H9 (cell line): ENCODE measurements around the gene CNOT4. TPM values are rescaled to one million over a fixed set of nuclear protein-coding genes. Genes with fewer than 3 reads are reported as not detected.

Experiments used
- DNase-seq: peaks from one replicate; pipeline ENCODE4 v3.0.0-alpha.2; 2017
- H2AFZ ChIP-seq: one replicate; pipeline ENCODE4 v1.6.1; 2013; ENCODE audit warnings: mild to moderate bottlenecking, low read length, control low read depth, moderate library complexity
- H2AK5ac ChIP-seq: 2 replicates; pipeline ENCODE4 v1.6.1; 2013; ENCODE audit warnings: low read length, control low read depth, mixed read lengths; ENCODE audit not compliant: insufficient read length
- H2BK120ac ChIP-seq: one replicate; pipeline ENCODE4 v1.6.1; 2013; ENCODE audit warnings: low read depth, mild to moderate bottlenecking, low read length, control low read depth, inconsistent platforms; ENCODE audit not compliant: poor library complexity, severe bottlenecking
- H2BK12ac ChIP-seq: 2 replicates; pipeline ENCODE4 v1.6.1; 2013; ENCODE audit warnings: low read length, control low read depth, mixed read lengths, low read depth; ENCODE audit not compliant: insufficient read length
- H2BK15ac ChIP-seq: 2 replicates; pipeline ENCODE4 v1.6.1; 2013; ENCODE audit warnings: low read depth, low read length, control low read depth
- H2BK20ac ChIP-seq: one replicate; pipeline ENCODE4 v1.6.1; 2013; ENCODE audit warnings: low read depth, mild to moderate bottlenecking, low read length, control low read depth, inconsistent platforms; ENCODE audit not compliant: poor library complexity, severe bottlenecking
- H2BK5ac ChIP-seq: 2 replicates; pipeline ENCODE4 v1.6.1; 2013; ENCODE audit warnings: low read length, control low read depth, mixed read lengths; ENCODE audit not compliant: insufficient read length
- H3K14ac ChIP-seq: 2 replicates; pipeline ENCODE4 v1.6.1; 2013; ENCODE audit warnings: low read length, control low read depth; ENCODE audit not compliant: insufficient read depth
- H3K18ac ChIP-seq: 2 replicates; pipeline ENCODE4 v1.6.1; 2013; ENCODE audit warnings: low read depth, mild to moderate bottlenecking, mixed read lengths, low read length, control low read depth; ENCODE audit not compliant: insufficient read length
- H3K23ac ChIP-seq: 2 replicates; pipeline ENCODE4 v1.6.1; 2013; ENCODE audit warnings: low read length, control low read depth, mixed read lengths, low read depth; ENCODE audit not compliant: insufficient read length
- H3K23me2 ChIP-seq: 2 replicates; pipeline ENCODE4 v1.6.1; 2013; ENCODE audit warnings: low read depth, mild to moderate bottlenecking, mixed read lengths, low read length, control low read depth; ENCODE audit not compliant: insufficient read length, poor library complexity, severe bottlenecking
- H3K27ac ChIP-seq: 2 replicates; pipeline ENCODE4 v1.5.1; 2013; ENCODE audit warnings: low read length, control low read depth, mixed read lengths, low read depth; ENCODE audit not compliant: insufficient read length
- H3K27me3 ChIP-seq: 2 replicates; pipeline ENCODE4 v1.6.1; 2013; ENCODE audit warnings: low read length, control low read depth, inconsistent platforms; ENCODE audit not compliant: insufficient read depth
- H3K4ac ChIP-seq: 2 replicates; pipeline ENCODE4 v1.6.1; 2013; ENCODE audit warnings: low read depth, mild to moderate bottlenecking, control low read depth, inconsistent platforms, low read length, moderate library complexity
- H3K4me1 ChIP-seq: 2 replicates; pipeline ENCODE4 v1.6.1; 2013; ENCODE audit warnings: low read length, control low read depth, inconsistent platforms; ENCODE audit not compliant: insufficient read depth
- H3K4me2 ChIP-seq: 2 replicates; pipeline ENCODE4 v1.6.1; 2013; ENCODE audit warnings: low read length, control low read depth, mixed read lengths; ENCODE audit not compliant: insufficient read length, insufficient read depth
- H3K56ac ChIP-seq: 2 replicates; pipeline ENCODE4 v1.6.1; 2013; ENCODE audit warnings: low read depth, mild to moderate bottlenecking, mixed read lengths, low read length, control low read depth; ENCODE audit not compliant: insufficient read length
- H3K79me1 ChIP-seq: 2 replicates; pipeline ENCODE4 v1.6.1; 2013; ENCODE audit warnings: low read depth, mild to moderate bottlenecking, moderate library complexity, low read length, control low read depth, inconsistent platforms; ENCODE audit not compliant: insufficient read depth, poor library complexity, severe bottlenecking
- H3K79me2 ChIP-seq: 2 replicates; pipeline ENCODE4 v1.6.1; 2013; ENCODE audit warnings: low read length, control low read depth, inconsistent platforms; ENCODE audit not compliant: insufficient read depth
- H3K9ac ChIP-seq: 2 replicates; pipeline ENCODE4 v1.6.1; 2013; ENCODE audit warnings: low read length, control low read depth, mixed read lengths; ENCODE audit not compliant: insufficient read length; ENCODE audit errors: extremely low read depth
- H3K9me3 ChIP-seq: one replicate; pipeline ENCODE4 v1.6.1; 2013; ENCODE audit warnings: low read depth, low read length, inconsistent platforms; ENCODE audit not compliant: control insufficient read depth
- H3T11ph ChIP-seq: one replicate; pipeline ENCODE4 v1.6.1; 2013; ENCODE audit warnings: mild to moderate bottlenecking, low read length, control low read depth, inconsistent platforms
- H4K20me1 ChIP-seq: one replicate; pipeline ENCODE4 v1.6.1; 2013; ENCODE audit not compliant: control insufficient read depth, insufficient read length, insufficient read depth
- H4K5ac ChIP-seq: 2 replicates; pipeline ENCODE4 v1.6.1; 2013; ENCODE audit warnings: low read depth, mild to moderate bottlenecking, mixed read lengths, low read length, control low read depth; ENCODE audit not compliant: insufficient read length
- H4K8ac ChIP-seq: replicated peaks from 2 replicates; pipeline ENCODE4 v1.6.1; 2013; ENCODE audit warnings: low read length, control low read depth, mixed read lengths, low read depth; ENCODE audit not compliant: insufficient read length
- H4K91ac ChIP-seq: 2 replicates; pipeline ENCODE4 v1.6.1; 2013; ENCODE audit warnings: low read depth, mild to moderate bottlenecking, moderate library complexity, mixed read lengths, low read length, control low read depth; ENCODE audit not compliant: insufficient read length
- H3K27ac Mint-ChIP-seq, 3 experiments: 2 replicates in 2 of 3; 3 replicates in 1 of 3; pipeline ENCODE4 v1.8.0; 2020 to 2021; ENCODE audit warnings: mixed read lengths in 3 of 3, mild to moderate bottlenecking in 1 of 3, moderate library complexity in 1 of 3
- H3K27me3 Mint-ChIP-seq: 2 replicates; pipeline ENCODE4 v1.8.0; 2021; ENCODE audit warnings: low read depth, mild to moderate bottlenecking, moderate library complexity, mixed read lengths
- H3K36me3 Mint-ChIP-seq, 3 experiments: 2 replicates in 2 of 3; 3 replicates in 1 of 3; pipeline ENCODE4 v1.8.0; 2020 to 2021; ENCODE audit warnings: low read depth in 3 of 3, mixed read lengths in 3 of 3; ENCODE audit not compliant: insufficient read depth in 1 of 3
- H3K4me1 Mint-ChIP-seq, 2 experiments: 2 replicates each; pipeline ENCODE4 v1.8.0; 2020; ENCODE audit warnings: mixed read lengths in 2 of 2
- H3K4me3 Mint-ChIP-seq, 2 experiments: 2 replicates in 1 of 2; 3 replicates in 1 of 2; pipeline ENCODE4 v1.8.0; 2020 to 2021; ENCODE audit warnings: mild to moderate bottlenecking in 2 of 2, mixed read lengths in 2 of 2, moderate library complexity in 1 of 2
- H3K9me3 Mint-ChIP-seq, 2 experiments: 2 replicates in 1 of 2; 3 replicates in 1 of 2; pipeline ENCODE4 v1.8.0; 2020; ENCODE audit warnings: mild to moderate bottlenecking in 2 of 2, mixed read lengths in 2 of 2, moderate library complexity in 1 of 2
- WGBS: extraction: QIAGEN DNeasy Blood & Tissue Kit; methylation state at CpG from one replicate; pipeline ENCODE4 v1.1.7; 2013; ENCODE audit warnings: missing lambda C conversion rate, low lambda C conversion rate, mixed read lengths; ENCODE audit not compliant: insufficient read length; ENCODE audit errors: extremely low coverage; 5-methylcytosine and 5-hydroxymethylcytosine counted together
- total RNA-seq: library from RNA; stranded (reverse); gene quantifications from 2 replicates; pipeline ENCODE4 v1.2.1, GENCODE V29; 2021
- TF ChIP-seq, protein P1 (sequence below): fragments of 200-600 bp; sonication (generic); conservative IDR thresholded peaks from 3 replicates; pipeline ENCODE4 v1.8.0; 2021; ENCODE audit warnings: antibody characterized with exemption, mild to moderate bottlenecking

CNOT4 gene
- total RNA-seq, 1 experiment from 2014 or later = 27.4 TPM

DNA sequence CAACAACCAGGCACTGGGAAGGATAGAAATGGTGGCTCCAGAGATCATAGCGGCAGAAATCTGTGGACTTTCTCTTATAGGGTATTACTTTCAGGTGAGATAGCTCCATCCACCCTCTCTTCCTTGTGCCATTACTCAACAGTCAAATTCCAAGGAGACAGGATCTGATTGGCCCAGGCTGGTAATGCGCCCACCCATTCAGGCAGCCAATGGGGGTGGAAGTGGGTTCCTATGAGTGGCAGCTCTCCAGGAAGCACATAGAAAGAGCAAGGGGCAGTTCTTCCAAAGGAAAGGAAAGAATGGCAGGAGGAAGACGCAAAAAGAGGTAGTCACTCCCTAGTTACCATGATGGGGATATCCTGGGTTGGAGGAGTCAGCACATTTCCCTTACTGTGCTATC, 181.8 kb downstream of the CNOT4 start:
- TF ChIP-seq, protein P1, sequence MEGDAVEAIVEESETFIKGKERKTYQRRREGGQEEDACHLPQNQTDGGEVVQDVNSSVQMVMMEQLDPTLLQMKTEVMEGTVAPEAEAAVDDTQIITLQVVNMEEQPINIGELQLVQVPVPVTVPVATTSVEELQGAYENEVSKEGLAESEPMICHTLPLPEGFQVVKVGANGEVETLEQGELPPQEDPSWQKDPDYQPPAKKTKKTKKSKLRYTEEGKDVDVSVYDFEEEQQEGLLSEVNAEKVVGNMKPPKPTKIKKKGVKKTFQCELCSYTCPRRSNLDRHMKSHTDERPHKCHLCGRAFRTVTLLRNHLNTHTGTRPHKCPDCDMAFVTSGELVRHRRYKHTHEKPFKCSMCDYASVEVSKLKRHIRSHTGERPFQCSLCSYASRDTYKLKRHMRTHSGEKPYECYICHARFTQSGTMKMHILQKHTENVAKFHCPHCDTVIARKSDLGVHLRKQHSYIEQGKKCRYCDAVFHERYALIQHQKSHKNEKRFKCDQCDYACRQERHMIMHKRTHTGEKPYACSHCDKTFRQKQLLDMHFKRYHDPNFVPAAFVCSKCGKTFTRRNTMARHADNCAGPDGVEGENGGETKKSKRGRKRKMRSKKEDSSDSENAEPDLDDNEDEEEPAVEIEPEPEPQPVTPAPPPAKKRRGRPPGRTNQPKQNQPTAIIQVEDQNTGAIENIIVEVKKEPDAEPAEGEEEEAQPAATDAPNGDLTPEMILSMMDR = no peak
- no peaks in the 10 kb centered on the region for H3K79me1 ChIP-seq

More for the DNA sequence above, 181.8 kb downstream of the CNOT4 start:
- Histone ChIP-seq H3K23ac (no peak overlapping the region), H2BK20ac (no peak overlapping the region), H2BK15ac (no peak overlapping the region), H3K9me3 (no peaks in the 10 kb centered on the region), H3K27ac (no peak overlapping the region), H3K18ac (no peak overlapping the region), H4K20me1 (no peaks in the 10 kb centered on the region), H2BK12ac (no peak overlapping the region), H3K56ac (no peak overlapping the region), H4K5ac (no peak overlapping the region), H2AFZ (no peak overlapping the region), H3K4me2 (no peak overlapping the region), H3K9ac (no peak overlapping the region), H2BK5ac (no peak overlapping the region), H3K79me2 (no peaks in the 10 kb centered on the region), H2AK5ac (no peak overlapping the region), H3K27me3 (no peaks in the 10 kb centered on the region), H4K8ac (no peak overlapping the region), H3K23me2 (no peaks in the 10 kb centered on the region), H3T11ph (no peak overlapping the region), H3K4ac (no peak overlapping the region), H4K91ac (no peak overlapping the region), H2BK120ac (no peak overlapping the region), H3K4me1 (no peaks in the 10 kb centered on the region), H3K14ac (no peak overlapping the region)
- H3K9me3 Mint-ChIP-seq = peaks cover 15 to 21% of the 10 kb centered on the region in 2 experiments; a peak in 4 of 5 replicates
- WGBS = no CpG with 5 or more reads among the region's 3 CpGs
- peaks cover 0 to 1% of the 10 kb centered on the region in 2 experiments; a peak in 1 of 4 replicates for H3K4me1 Mint-ChIP-seq
- H3K27ac Mint-ChIP-seq = no peak overlapping the region
- H3K36me3 Mint-ChIP-seq = 0 out of 7 replicates have a peak, but pooled peaks cover 0 to 3% (median 0%) of the 10 kb centered on the region in 3 experiments
- peaks cover 1% of the 10 kb centered on the region for H3K27me3 Mint-ChIP-seq
- DNase-seq = no peak
- no peak overlapping the region for H3K4me3 Mint-ChIP-seq
